GM19193 (cell line): ENCODE results near the gene MPI.

Source experiments
- POLR2A ChIP-seq: IDR thresholded peaks from 4 replicates; pipeline ENCODE4 v1.6.1; 2011; ENCODE audit not compliant: insufficient read depth, insufficient read length; ENCODE audit errors: extremely low read depth

Gene MPI

GRCh38 chr15:74901612-74902063 lies 11.8 kb downstream of the MPI start:
- no peak for TF ChIP-seq POLR2A

- TF ChIP-seq POLR2A, result no peak
These were observed 12.6 kb downstream of the MPI start for GRCh38 chr15:74902295-74903075.

GRCh38 chr15:74903676-74904075 lies 13.8 kb downstream of the MPI start:
- no peak for TF ChIP-seq POLR2A

GRCh38 chr15:74904190-74904805 lies 14.5 kb downstream of the MPI start:
- TF ChIP-seq POLR2A, result no peak

- no peak for TF ChIP-seq POLR2A
These were observed 16.2 kb downstream of the MPI start for GRCh38 chr15:74906067-74906449.

GRCh38 chr15:74906450-74907162 lies 16.8 kb downstream of the MPI start, which contains the start of gene FAM219B:
FAM219B (minus strand) TSS chr15:74906851; CDS start chr15:74906800, 51 bp downstream.
- TF ChIP-seq POLR2A, result peak; percentile 84

GRCh38 chr15:74907163-74907870 lies 17.5 kb downstream of the MPI start:
- no peak for TF ChIP-seq POLR2A

GRCh38 chr15:74908635-74909034 lies 18.8 kb downstream of the MPI start:
- no peak for TF ChIP-seq POLR2A

GRCh38 chr15:74913041-74913440 lies 23.2 kb downstream of the MPI start:
- no peak for TF ChIP-seq POLR2A

- TF ChIP-seq POLR2A, result no peak
These were observed 27.8 kb downstream of the MPI start for GRCh38 chr15:74917676-74918075.

- TF ChIP-seq POLR2A, result no peak
These were observed 30.6 kb downstream of the MPI start for GRCh38 chr15:74920456-74920855.

GRCh38 chr15:74924525-74924924 lies 34.7 kb downstream of the MPI start:
- no peak for TF ChIP-seq POLR2A

- no peak for TF ChIP-seq POLR2A
These were observed 38.9 kb downstream of the MPI start for GRCh38 chr15:74928771-74929198.

GRCh38 chr15:74933573-74933972 lies 43.7 kb downstream of the MPI start:
- TF ChIP-seq POLR2A, result no peak

GRCh38 chr15:74937272-74937589 lies 47.4 kb downstream of the MPI start:
- TF ChIP-seq POLR2A, result no peak
